Stimulated activated CD4-positive, alpha-beta T cell treated with anti-CD3 and anti-CD28 coated beads, Interleukin-12 subunit alpha, Interleukin-12 subunit beta, amount 100 ng/mL, for 24 hours (primary cell): ENCODE data around the gene METTL1.
A peak's percentile ranks its signal among the peaks of the same experiment; 100 is the strongest.
"Not testable (repeated sequence)": the region's sequence is repeated elsewhere in the genome, so short reads cannot be mapped to it uniquely, and the experiment has no call there.

Source experiments
- DNase-seq, 2 experiments: peaks; one replicate each; pipeline ENCODE4 v3.0.0-alpha.2; 2020; ENCODE audit warnings: low read depth in 2 of 2

Gene METTL1

DNA sequence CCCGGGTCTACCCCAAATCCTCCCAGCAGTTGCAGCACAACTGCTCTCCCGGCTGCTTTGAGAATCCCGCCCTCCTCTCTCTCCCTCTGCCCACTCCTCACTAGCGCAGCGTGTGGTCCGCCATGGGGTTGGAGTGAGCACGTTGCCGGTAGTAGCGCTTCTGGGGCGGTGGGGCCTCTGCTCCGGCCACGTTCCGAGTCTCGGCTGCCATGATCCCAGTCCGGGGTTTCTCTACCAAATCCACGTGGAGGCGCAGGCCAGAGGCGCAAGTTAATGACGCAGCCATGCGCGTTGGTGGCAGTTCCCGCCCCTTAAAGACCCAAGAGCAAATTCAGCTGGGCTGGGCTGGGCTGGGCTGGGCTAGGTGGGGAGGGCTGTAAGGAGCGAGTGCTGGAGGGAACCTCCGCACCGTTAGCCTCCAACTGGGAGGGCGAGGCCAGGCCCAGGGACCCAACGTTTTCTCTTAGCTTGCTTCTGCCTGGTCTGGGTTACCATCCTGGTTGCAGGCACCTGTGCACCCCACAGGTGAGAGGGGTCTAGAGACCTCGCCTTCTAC is at the start of gene METTL1:
Gene METTL1, minus strand, starts transcription at position 233 of the 556 bp plus-strand sequence. Its CDS starts 22 bp downstream, at position 211.
- peak; percentile 90 to 93 for DNase-seq

DNA sequence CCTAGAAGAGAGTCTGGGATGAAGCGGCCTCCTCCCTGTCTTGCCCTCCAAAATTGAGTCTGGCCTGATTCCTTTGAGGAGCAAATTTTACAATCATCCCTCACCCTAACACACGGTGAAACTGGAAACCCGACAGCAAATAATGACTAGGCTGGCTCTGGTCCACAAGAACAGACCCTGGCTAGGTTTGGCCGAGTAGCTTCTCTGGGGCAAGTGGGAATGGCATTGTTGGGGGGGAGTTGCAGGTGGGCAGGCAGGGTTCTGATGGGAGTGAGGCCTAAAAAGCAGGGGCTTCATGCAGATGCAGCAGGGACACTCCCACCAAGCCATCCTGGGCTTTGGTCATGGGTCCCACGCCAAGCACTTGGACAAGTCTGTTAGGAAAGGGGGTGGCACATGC is 49.1 kb upstream of the METTL1 start:
- not testable (repeated sequence) for DNase-seq

DNA sequence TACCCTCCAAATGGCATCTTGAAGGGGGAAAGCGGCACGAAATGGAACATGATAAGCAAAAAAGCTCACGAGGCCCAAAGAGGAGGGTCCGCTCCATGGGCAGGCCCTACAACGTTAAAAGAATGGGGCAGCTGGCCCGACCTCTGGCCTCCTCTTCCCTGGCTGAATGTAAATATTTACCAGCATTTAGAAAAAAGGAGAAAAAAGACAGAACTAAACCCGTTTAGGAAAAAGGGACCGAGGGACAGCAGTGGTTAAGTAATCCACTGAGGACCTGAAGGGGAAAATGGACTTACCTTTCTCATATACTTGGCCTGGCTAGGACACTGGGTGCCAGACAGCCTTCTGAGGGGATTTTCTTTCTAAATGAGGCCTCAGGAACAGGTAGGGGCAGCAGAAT is 48.2 kb upstream of the METTL1 start:
- DNase-seq: not testable (repeated sequence)

DNA sequence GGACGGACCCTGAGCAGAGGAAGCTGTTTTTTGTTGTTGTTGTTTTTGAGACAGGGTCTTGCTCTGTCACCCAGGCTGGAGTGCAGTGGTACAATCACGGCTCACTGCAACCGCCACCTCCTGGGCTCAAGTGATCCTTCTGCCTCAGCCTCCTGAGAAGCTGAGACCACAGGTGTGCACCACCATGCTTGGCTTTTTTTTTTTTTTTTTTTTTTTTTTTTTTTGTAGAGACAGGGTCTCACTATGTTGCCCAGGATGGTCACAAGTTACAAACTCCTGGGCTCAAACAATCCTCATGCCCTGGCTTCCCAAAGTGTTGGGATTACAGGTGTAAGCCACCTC is 46.1 kb upstream of the METTL1 start:
- DNase-seq: not testable (repeated sequence)

DNA sequence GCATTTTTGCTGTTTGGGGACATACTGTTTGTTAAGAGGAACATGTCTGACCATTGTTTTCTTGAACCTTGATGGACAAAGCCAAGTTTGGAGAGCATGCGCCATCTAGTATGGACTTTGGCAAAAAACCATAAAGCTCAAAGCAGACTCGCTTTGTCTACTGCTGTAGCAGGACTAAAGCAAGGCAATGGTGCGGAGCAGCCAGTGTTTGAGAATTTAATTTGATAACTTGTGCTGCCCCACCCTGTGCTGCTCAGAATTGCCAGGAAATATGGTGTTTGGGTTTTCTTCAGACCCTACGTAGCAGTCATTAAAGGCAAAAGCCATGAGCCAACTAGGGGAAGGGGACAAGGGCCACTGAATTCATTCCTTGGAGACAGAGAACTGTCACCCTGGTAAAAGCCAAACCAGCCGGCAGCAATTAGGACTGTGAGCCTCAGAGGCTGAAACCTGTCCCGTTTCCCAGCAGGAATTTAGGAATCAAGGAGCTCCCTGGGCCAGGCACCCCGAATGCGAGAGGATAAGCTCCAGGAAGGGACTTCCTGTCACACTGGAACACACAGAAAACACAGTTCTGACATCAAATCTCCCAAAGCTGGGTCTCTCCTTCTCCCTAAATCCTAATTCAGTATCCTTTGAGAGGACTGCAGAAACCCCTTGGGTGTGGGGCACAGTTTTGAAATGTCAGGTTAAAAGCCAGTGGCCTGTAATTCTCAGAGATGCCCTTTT is 45.5 kb upstream of the METTL1 start:
- no peak for DNase-seq

DNA sequence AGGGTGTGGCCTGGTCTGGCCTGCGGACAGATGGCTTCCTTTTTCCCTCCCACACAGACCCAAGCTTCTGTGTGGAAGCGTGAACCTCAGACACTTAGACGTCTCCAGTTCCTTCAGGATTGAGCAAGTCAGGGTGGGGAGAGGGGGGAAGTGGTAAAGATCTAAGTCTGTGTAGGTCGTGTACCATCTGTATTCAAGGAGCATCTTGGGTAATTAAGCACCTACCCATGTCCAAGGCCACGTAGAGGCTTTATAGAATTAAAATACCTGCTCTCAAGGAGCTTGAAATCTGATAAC is 44.9 kb upstream of the METTL1 start:
- DNase-seq: no peak

DNA sequence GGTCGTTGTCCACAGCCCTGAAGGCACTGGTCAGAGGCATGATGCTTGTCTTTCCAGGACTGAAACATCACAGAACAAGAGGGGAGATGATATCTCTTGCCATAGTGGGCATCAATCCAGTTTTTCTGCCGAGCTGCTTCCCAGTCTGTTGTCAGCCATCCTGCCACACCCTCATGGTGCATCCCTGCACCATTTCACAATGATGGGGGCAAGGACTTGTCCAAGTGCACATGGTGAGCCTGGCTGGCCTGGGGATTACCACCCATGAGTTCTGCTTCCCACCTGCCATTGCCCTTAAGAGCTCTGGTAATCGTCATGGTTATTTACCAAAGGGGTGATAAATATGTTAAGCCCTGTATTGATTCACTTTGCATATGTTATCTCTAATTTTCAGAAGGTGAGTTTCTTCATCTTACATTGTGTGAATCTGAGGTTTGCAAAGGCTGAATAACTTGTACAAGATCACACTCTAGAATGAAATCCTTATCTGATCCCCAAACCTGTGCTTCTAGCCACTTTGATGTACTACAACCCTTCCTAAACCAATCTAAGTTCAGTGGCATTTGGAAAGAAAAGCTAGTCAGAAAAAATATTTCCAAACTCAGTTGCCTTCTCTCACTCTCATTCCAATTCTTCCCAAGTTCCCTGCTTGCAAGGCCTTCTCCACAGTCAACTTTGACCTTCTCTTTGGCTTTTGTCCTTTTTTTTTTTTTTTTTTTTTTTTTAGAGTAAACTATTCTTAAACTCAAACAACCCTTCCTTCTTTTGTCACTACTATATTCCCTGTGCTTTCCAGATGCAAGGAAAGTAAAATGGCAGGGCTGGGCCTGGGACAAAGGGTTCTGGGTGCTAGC is 44.3 kb upstream of the METTL1 start:
- DNase-seq: no peak

DNA sequence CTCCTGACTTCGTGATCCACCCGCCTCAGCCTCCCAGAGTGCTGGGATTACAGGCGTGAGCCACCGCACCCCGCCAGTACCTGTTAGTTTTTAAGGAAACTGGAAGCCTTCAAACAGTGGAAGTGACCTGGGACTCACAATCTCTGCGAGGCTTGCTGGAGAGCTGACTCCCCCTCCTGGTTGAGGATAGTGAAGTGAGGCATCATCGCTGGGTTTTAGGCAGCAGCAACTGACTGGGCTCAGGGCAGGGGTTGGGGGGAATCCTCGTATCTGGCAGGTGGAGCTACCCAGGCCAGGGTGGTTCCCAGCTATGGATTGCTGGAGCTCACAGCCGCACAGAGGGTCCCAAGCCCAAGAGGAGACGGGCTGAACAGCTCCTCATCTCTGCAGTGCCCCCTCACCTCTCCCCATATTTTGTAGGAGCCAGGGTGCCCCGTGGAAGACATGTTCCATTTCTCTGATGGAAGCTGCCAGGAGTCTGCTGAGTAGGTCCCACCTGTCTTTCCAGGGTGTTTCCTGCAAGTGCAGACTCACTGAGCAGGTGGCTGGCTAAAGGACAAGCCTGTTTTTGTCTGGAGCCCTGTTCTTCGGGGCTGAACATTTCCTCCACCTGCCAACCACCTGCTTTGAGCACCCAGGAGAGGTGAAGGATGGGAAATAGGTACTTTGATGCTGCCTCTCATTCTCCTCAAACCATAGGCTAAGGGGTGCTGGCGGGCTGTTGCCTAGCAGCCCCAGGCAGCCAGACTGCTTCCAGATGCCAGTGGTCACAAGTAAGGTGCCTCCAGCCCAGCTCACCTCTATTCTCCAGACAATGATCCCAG is 43.5 kb upstream of the METTL1 start:
- no peak for DNase-seq

DNA sequence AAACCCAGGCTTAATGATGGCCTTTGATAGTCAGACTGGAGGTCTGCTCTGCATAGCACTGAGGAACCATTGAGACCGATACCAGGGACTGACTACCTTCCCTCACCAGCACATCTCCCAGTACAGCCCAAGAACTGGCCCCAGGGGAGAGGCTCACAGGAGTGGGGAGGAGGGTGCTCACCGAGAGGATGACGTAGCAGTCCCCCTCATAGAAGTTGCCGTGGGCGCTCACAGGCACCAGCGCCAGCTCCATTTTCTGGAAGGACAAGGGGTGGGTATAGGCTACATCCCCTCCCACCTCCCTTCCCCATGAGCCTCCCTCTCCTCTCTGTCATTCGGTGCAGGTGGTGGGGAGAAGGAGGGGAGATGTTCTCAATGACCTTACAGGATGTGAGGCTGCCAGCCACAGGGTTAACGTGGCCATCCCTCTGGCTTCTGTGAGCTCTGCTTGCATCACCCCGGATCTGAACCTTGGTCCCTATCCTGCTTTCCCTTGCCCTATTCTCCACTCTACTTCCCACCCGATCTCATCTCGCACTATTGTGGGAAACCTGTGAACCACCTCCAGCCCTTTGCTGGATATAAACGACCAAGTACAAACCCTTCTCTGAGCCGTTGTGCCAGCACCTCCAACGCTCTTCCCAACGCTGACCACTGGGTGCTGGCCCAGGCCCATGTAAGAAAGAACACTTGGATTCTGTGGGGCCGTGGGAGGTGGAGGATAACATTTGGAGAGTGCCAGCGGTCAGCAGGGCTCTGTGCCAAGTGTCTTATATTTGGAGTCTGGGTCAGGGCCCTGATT is 42.3 kb upstream of the METTL1 start:
- no peak for DNase-seq

DNA sequence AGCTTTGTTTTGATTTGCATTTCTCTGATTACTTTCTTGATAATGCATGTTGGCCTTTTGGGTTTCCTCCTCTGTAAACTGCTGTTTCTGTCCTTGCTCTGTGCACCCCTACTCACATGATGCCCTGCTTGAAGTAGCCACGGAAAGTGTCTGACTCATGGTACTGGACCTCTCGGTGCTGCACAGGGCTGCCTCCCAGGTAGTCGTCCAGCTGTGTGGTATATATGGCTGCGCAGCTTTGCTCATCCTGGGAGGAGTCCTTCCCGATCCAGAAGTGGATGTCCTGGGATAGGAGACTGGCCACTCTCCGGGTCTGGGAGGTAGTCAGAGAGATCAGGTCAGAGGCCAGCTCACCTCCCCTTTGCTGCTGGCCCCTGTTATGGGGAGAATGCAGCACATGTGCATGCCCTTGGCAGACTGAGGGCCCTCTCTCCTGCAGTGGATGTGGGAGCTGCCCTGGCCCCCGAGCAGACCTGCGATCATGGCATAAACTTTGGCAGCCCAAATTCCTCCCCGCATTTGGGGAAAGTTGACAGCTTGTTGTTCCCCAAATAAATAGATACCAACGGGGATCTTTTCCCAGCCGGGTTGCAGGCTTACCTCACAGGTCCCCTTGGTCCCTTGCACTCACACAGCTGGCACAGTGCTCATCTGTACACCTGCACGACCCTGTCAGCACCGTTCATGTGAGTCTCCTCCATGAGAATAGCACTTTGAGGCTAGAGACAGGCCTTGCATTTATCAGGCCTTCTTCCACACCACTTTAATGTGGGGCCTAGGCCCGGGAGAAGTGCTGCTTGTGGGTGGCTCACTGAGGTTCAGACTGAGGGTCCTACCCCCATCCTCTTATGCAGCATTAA is 41.4 kb upstream of the METTL1 start:
- DNase-seq: no peak

DNA sequence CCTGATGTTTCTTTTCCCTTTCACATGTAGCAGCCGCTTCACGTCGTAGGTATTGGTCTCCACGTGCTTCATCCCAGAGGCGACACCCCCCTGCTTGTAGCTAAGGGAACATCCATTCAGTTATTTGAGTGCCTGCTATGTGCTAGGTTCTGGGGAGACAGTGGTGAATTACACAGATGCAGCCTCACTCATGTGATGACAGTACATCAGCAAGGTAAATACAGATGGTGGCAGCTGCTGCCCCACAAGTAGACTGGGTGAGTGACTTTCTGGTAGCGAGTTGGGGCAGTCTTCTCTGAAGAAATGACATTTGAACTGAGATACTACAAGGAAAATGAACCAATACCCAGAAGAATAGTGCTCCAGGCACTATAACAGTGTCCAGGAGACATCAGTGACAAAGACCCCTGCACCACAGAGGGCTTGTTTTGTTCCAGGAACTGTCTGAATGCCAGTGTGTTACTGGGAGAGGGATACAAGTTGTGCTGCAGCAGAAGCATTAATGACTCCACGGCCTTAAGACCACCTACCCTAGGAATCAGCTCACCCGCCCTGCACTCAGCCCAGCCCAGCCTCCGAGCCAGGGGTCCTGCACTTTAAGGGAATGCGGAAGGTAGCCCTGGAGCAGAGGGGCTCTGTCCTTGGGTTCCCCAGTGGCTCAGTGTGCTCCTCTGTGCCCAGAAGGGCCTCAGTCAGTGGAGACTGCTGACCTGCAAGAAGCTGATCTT is 39.3 kb upstream of the METTL1 start:
- DNase-seq: no peak

DNA sequence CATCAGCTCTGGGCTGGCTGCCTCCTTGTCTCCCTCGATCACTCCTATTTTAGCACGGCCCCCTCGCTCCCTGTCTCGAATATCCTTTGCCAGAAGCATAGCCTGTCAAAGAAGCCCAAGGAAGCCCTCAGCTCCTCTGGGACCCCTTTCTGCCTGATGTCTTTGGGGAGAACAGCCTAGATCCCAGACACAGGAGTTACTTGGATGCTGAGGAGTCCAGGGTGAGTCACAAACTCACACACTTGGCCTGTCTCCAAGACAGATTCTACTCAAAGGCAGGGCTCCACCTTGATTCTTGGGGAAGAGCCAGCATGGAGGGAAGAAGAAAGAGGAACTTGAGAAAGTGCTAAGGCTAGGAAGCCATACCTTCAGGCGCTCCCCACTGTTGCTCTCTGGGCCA is 38.5 kb upstream of the METTL1 start:
- no peak for DNase-seq

DNA sequence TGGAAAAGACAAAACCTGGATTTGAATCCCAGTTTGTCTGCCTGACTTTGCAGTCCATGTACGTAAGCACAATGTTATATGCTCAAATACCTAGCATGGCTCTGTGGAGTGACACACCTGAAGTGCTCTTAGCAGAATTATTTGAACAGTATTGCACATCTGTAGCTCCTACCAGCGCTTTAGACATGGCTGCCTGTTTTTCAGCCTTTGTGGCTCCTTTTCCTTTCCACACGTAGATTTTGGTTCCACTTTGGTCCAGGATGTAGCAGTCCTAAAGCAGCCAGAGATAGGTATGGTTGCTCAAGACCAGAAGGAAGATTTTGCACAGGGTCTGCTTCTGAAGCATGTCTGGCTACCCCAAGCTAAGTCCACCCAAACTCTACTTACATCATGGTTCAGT is 37.5 kb upstream of the METTL1 start:
- DNase-seq: no peak

DNA sequence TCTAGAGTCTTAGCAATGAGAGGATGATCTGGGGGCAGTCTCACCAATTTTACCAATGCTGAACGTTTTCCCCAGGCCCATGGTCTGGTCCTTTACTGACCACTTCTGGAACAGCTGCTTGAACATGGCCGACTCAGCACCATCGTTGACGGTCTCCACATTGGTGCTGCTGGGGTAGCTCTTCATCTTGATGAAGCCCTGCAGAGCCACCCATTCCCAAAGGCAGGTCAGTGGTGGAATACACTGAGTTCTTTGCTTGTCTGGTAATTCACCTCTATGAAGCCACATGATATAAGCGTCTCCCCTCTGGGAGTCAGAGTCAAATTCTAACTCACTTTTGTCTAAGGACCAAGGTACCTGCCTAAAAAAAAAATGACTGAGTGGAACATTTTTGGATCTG is 36.4 kb upstream of the METTL1 start:
- no peak for DNase-seq

DNA sequence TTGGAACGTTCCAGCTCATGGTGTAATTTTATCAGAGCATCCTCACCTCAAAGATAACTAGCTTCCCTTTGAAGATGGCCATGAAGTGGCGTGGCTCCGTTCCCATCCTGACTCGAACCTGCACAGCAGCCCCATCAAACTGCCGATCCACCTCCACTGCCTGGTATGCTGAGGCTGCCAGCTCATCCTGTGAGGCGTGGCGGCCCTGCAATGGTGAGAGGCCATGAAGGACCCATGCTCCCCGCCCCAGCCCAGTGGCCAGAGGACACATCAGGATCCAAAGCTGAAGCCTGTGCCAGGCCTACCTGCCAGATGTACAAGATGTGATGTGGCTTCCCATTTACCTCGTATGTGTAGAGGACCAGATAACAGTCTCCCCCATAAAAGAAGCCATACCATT is 35.4 kb upstream of the METTL1 start:
- DNase-seq: no peak

DNA sequence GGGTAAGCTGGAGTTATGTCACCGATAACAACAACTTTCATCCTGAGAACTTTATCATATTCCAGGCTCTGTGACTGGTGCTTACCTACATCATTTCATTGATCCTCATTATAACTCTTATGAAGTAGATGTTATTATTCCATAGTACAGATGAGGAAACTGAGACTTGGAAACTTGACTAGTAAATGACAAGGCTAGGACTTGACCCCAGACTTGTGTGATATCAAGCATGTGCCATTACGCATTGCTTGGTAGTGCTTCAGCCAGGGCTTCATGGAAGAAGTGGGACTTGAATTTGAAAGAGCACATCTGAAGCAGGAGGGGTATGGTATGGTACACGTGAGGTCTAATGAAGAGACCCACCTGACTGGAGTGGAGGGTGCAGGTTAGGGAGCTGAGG is 34.8 kb upstream of the METTL1 start:
- DNase-seq: no peak

DNA sequence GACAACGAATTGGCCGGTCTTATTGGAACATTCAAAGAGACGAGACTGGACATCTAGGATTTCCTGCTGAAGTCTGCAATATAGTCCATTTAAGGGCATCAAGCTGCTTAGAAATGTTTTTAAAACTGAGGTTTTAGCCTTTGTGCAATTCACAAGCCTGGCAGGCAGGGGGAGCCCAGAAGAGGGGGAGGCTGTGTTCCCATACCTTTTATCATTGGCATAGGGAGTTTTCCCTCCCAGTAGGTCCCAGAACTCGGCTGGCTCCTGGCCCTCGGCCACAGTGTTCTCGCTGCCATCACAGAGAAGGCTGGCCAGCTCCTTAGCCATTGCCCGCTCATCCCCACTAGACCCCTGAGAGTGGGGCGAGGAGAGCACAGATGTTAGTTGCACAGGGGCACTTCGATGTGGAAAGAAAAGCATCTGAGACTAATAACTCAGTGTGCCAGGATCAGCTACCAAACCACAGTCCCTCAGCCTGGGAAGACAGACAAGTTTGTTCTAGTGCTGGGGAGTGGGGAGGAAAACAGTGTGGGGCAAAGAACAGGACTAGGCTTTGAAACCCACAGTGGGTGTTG is 31.5 kb upstream of the METTL1 start:
- no peak for DNase-seq

DNA sequence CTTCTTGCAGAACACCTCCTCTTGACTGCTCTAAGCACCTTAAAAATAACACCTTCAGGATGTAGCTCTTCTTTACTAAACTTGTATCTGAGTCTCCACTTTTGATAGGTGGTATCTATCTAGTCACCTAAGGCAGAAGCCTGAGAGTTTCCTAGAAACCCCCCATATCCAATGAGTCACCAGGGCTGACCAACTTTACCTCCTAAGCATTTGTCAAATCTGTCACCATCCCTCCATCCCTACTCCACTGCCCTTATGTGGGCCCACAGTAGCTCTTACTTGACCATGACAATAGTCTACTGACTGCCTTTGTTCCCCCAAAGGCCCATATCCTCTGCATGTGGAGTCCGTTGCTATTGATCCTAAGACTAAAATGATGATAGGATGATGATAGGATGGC is 30.7 kb upstream of the METTL1 start:
- DNase-seq: no peak

DNA sequence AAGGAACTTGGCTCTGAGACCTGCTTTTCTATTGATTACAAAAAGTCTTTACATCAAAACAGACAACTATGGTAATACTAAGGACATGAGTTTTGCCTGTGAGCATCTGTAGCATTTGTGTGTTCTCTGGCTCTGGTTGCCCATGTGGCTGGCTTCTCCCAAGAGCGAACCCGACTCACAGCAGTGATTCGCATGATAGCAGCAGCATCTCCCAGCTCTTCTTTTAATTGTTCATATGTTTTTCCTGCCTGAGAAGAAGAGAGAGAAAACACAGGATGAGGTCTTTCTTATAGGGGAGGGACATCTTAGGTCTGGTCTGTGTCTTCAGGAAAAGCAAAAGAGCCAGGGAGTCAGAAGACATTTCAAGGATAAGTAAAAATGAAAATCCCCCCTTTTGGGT is 29.1 kb upstream of the METTL1 start:
- DNase-seq: no peak

DNA sequence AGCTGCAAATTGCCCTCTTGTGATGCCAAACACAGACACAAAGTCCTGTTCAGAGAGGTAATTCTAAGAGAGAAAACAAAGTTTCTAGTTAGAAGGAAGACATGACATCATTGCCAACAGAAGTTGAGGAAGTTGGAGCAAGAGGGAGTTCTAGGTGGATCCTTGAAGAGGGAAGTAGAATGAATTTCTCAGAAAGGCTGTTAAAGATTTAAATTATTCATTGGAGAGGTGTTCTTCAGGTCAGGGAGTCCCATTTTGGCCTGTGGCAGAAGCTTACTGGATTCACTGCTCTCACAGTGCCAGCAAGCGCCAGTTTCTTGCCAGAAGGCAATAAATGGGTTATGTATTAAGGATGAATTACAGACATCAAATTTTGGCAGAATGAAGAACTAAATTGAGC is 26.0 kb upstream of the METTL1 start:
- DNase-seq: no peak
